ENCODE measurements around the gene OR52N5. TPM values are rescaled to one million over a fixed set of nuclear protein-coding genes. Genes with fewer than 3 reads are reported as not detected.

Gene OR52N5
- total and polyA plus RNA-seq, 2 experiments from 2014 or later: not detected

DNA sequence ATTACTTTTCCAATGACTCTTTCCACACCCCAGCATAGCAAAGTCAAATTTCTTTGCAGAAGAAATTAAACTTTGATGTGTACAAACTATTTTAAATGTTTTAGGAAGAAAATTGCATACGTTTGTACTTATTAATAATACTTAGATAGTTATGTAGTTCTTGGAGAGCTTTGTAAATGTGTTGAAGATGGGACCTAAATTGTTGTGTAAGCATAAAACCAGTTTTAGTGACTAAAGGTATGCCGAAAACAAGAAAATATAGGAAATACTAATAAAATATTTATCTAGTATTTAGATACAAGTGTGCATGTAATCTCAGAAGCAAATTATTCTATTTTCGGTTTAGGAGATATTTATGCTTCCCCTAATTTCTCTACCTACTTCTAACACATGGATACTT, 33.3 kb downstream of the OR52N5 start:
- TF ChIP-seq, protein P1, sequence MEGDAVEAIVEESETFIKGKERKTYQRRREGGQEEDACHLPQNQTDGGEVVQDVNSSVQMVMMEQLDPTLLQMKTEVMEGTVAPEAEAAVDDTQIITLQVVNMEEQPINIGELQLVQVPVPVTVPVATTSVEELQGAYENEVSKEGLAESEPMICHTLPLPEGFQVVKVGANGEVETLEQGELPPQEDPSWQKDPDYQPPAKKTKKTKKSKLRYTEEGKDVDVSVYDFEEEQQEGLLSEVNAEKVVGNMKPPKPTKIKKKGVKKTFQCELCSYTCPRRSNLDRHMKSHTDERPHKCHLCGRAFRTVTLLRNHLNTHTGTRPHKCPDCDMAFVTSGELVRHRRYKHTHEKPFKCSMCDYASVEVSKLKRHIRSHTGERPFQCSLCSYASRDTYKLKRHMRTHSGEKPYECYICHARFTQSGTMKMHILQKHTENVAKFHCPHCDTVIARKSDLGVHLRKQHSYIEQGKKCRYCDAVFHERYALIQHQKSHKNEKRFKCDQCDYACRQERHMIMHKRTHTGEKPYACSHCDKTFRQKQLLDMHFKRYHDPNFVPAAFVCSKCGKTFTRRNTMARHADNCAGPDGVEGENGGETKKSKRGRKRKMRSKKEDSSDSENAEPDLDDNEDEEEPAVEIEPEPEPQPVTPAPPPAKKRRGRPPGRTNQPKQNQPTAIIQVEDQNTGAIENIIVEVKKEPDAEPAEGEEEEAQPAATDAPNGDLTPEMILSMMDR (conservative IDR thresholded peaks at IDR 0.05; ENCODE audit: low read depth in 2 of 2): no peak
- no peak for TF ChIP-seq STAT1 (IDR thresholded peaks at IDR 0.05; ENCODE audit: unreplicated experiment)
- no peak for TF ChIP-seq JUNB (IDR thresholded peaks at IDR 0.05; ENCODE audit: unreplicated experiment)
- TF ChIP-seq ZNF114 (CRISPR knock-in tag; IDR thresholded peaks at IDR 0.05): no peak
- no peak for TF ChIP-seq ZNF331 (CRISPR knock-in tag; IDR thresholded peaks at IDR 0.05; ENCODE audit: low read depth)
- no peak for TF ChIP-seq NANOG (IDR thresholded peaks at IDR 0.05; ENCODE audit: borderline replicate concordance)
- TF ChIP-seq POLR2AphosphoS5 (IDR thresholded peaks at IDR 0.05; ENCODE audit: low read depth): no peak
- no peak for TF ChIP-seq CREB1 (CRISPR knock-in tag; IDR thresholded peaks at IDR 0.05; ENCODE audit: low read depth)
- Mint-ChIP-seq H3K4me3 (no peak overlapping the region), H3K36me3 (ENCODE audit: low read depth) (no peaks in the 10 kb centered on the region), H3K27me3 (ENCODE audit: insufficient read depth, low read depth, poor library complexity) (no peaks in the 10 kb centered on the region), H3K27ac (no peak overlapping the region), H3K9me3 (no peaks in the 10 kb centered on the region), H3K4me1 (no peaks in the 10 kb centered on the region)
- no peaks in the 10 kb centered on the region for H3K9me2 ChIP-seq (ENCODE audit: insufficient read depth)
- no peaks in the 10 kb centered on the region for H3K4me1 ChIP-seq (ENCODE audit: insufficient read depth)
- no peak overlapping the region for H3K27ac ChIP-seq (ENCODE audit: low read depth)
- no peaks in the 10 kb centered on the region for H3F3A ChIP-seq (replicated peaks; ENCODE audit: low read depth)
- no peak for DNase-seq (ENCODE audit: low spot score)
- H3K27me3 ChIP-seq (ENCODE audit: insufficient read depth): no peaks in the 10 kb centered on the region
- no peaks in the 10 kb centered on the region for H3K36me3 ChIP-seq (ENCODE audit: insufficient read depth)
- no peak overlapping the region for H2AFZ ChIP-seq
- no peak for ATAC-seq
- H4K20me1 ChIP-seq (replicated peaks; ENCODE audit: insufficient read depth): no peaks in the 10 kb centered on the region
- H3K4me2 ChIP-seq: no peak overlapping the region
- H3K79me2 ChIP-seq (replicated peaks; ENCODE audit: insufficient read depth): no peaks in the 10 kb centered on the region
- no peak overlapping the region for H3K4me3 ChIP-seq

DNA sequence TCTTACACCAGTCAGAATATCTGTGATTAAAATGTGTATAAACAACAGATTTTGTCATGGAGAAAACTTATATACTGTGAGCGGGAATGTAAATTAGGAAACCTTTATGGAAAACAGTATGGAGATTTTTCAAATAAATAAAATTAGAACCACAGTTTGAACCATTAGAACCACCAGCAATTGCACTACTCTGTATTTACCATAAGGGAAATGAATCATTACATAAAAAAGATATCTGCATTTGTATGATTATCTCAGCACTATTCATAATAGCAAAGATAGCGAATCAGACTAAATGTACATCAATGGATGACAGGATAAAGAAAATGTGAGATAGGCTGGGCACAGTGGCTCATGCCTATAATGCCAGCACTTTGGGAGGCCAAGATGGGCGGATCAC, 36.5 kb downstream of the OR52N5 start:
- Histone ChIP-seq H4K20me1 (replicated peaks; ENCODE audit: insufficient read depth) (no peaks in the 10 kb centered on the region), H3K27ac (ENCODE audit: low read depth) (no peak overlapping the region), H3K79me2 (replicated peaks; ENCODE audit: insufficient read depth) (no peaks in the 10 kb centered on the region), H3K4me3 (no peak overlapping the region), H3F3A (replicated peaks; ENCODE audit: low read depth) (no peaks in the 10 kb centered on the region), H3K4me2 (no peak overlapping the region), H3K36me3 (ENCODE audit: insufficient read depth) (no peaks in the 10 kb centered on the region), H3K9me2 (ENCODE audit: insufficient read depth) (no peaks in the 10 kb centered on the region), H3K27me3 (ENCODE audit: insufficient read depth) (no peaks in the 10 kb centered on the region), H2AFZ (no peak overlapping the region), H3K4me1 (ENCODE audit: insufficient read depth) (no peaks in the 10 kb centered on the region)
- no peak overlapping the region for H3K4me3 Mint-ChIP-seq
- no peaks in the 10 kb centered on the region for H3K4me1 Mint-ChIP-seq
- H3K27me3 Mint-ChIP-seq (ENCODE audit: insufficient read depth, low read depth, poor library complexity): no peaks in the 10 kb centered on the region
- H3K9me3 Mint-ChIP-seq: no peaks in the 10 kb centered on the region
- no peaks in the 10 kb centered on the region for H3K36me3 Mint-ChIP-seq (ENCODE audit: low read depth)
- no peak overlapping the region for H3K27ac Mint-ChIP-seq
- ATAC-seq (no peak), DNase-seq (ENCODE audit: low spot score) (no peak)
- no peak for TF ChIP-seq STAT1 (IDR thresholded peaks at IDR 0.05; ENCODE audit: unreplicated experiment)
- TF ChIP-seq CREB1 (CRISPR knock-in tag; IDR thresholded peaks at IDR 0.05; ENCODE audit: low read depth): no peak
- no peak for TF ChIP-seq ZNF331 (CRISPR knock-in tag; IDR thresholded peaks at IDR 0.05; ENCODE audit: low read depth)
- TF ChIP-seq, protein P2, sequence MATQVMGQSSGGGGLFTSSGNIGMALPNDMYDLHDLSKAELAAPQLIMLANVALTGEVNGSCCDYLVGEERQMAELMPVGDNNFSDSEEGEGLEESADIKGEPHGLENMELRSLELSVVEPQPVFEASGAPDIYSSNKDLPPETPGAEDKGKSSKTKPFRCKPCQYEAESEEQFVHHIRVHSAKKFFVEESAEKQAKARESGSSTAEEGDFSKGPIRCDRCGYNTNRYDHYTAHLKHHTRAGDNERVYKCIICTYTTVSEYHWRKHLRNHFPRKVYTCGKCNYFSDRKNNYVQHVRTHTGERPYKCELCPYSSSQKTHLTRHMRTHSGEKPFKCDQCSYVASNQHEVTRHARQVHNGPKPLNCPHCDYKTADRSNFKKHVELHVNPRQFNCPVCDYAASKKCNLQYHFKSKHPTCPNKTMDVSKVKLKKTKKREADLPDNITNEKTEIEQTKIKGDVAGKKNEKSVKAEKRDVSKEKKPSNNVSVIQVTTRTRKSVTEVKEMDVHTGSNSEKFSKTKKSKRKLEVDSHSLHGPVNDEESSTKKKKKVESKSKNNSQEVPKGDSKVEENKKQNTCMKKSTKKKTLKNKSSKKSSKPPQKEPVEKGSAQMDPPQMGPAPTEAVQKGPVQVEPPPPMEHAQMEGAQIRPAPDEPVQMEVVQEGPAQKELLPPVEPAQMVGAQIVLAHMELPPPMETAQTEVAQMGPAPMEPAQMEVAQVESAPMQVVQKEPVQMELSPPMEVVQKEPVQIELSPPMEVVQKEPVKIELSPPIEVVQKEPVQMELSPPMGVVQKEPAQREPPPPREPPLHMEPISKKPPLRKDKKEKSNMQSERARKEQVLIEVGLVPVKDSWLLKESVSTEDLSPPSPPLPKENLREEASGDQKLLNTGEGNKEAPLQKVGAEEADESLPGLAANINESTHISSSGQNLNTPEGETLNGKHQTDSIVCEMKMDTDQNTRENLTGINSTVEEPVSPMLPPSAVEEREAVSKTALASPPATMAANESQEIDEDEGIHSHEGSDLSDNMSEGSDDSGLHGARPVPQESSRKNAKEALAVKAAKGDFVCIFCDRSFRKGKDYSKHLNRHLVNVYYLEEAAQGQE (IDR thresholded peaks at IDR 0.05; ENCODE audit: unreplicated experiment): no peak
- no peak for TF ChIP-seq NANOG (IDR thresholded peaks at IDR 0.05; ENCODE audit: borderline replicate concordance)
- TF ChIP-seq, protein P1 (conservative IDR thresholded peaks at IDR 0.05; ENCODE audit: low read depth in 2 of 2): no peak
- TF ChIP-seq ZNF114 (CRISPR knock-in tag; IDR thresholded peaks at IDR 0.05): no peak
- TF ChIP-seq EZH2phosphoT487 (IDR thresholded peaks at IDR 0.05; ENCODE audit: unreplicated experiment): no peak
- TF ChIP-seq POLR2AphosphoS5 (IDR thresholded peaks at IDR 0.05; ENCODE audit: low read depth): no peak
